ENCODE results near the gene UBE2QL1. TPM values are rescaled to one million over a fixed set of nuclear protein-coding genes. Genes with fewer than 3 reads are reported as not detected.
A peak's percentile ranks its signal among the peaks of the same experiment; 100 is the strongest.

The UBE2QL1 gene
- total and polyA plus RNA-seq, 2 of the 8 experiments (the other 6 are each of a cell fraction or from before 2014, with no cell fraction given): 0.43 to 0.65 TPM

DNA sequence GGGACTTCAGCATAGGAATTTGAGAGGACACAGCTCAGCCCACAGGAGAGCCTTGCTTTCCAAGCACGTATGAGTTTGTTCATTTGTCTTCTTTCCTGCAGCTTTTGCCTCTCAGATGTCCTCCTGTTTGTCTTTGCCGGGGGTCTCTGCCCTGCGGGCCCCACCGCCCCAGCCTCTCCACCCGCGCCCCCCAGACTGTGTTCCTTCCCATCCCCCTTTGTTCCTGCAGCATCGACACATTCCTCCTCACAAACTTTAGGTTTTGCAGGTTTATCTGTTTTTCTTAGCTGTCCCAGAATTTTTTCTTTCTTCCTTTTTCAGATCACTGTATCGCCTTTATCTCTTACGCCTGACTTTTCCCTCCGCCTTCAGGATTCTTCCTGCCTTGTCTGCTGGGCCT lies 18.9 kb downstream of the UBE2QL1 start:
- 74% methylated on average over 9 of the region's 10 CpGs; no CpG with 5 or more reads in 1 of the 2 experiments for WGBS, 2 experiments (ENCODE audit: extremely low coverage in 1 of 2, insufficient coverage in 1 of 2, insufficient read length in 1 of 2, insufficient replicate concordance in 2 of 2, low coverage in 1 of 2, low lambda C conversion rate in 2 of 2, missing lambda C conversion rate in 1 of 2)

More for the DNA sequence above, 18.9 kb downstream of the UBE2QL1 start:
- no peak overlapping the region for H2BK12ac ChIP-seq (ENCODE audit: low read depth, low read length)
- H2BK20ac ChIP-seq (ENCODE audit: low read length): no peak overlapping the region
- H3K9me3 ChIP-seq (ENCODE audit: insufficient read depth in 2 of 2, low read depth in 1 of 2, low read length in 1 of 2): 0 out of 4 replicates have a peak, but pooled peaks cover 0 to 3% of the 10 kb centered on the region in 2 experiments
- no peak overlapping the region for H3K18ac ChIP-seq (ENCODE audit: extremely low read depth, low read length)
- no peak overlapping the region for H3K56ac ChIP-seq (replicated peaks; ENCODE audit: insufficient read length, low read depth, low read length)
- FAIRE-seq (no peak), DNase-seq (ENCODE audit: low read depth in 1 of 2, low spot score in 2 of 2) (no peak)
- no peak overlapping the region for H4K8ac ChIP-seq (ENCODE audit: extremely low read depth, insufficient read depth, low read length)
- no peaks in the 10 kb centered on the region; the same call in 1 of the 2 replicates for H3K79me1 ChIP-seq (ENCODE audit: low read depth, low read length)
- peak overlapping the region; percentile 27 to 54; a peak in 3 of 4 replicates for H3K4me2 ChIP-seq (ENCODE audit: insufficient read depth in 1 of 2, low read depth in 2 of 2, low read length in 2 of 2)
- no peak overlapping the region for H3K4ac ChIP-seq (replicated peaks; ENCODE audit: insufficient read length, low read depth, low read length)
- no peaks in the 10 kb centered on the region for H3K23me2 ChIP-seq (ENCODE audit: low read depth, low read length)
- no peaks in the 10 kb centered on the region for H3K36me3 ChIP-seq (ENCODE audit: control insufficient read depth in 2 of 4, insufficient read depth in 4 of 4, low read length in 3 of 4)
- no peak for TF ChIP-seq HDAC6 (IDR thresholded peaks at IDR 0.05; ENCODE audit: low read depth, low read length)
- no peak for TF ChIP-seq EZH2 (IDR thresholded peaks at IDR 0.05; ENCODE audit: low read depth, low read length, severe bottlenecking)
- no peak for TF ChIP-seq RNF2 (IDR thresholded peaks at IDR 0.05; ENCODE audit: borderline replicate concordance, low read depth, low read length, missing control alignments, poor library complexity, severe bottlenecking)
- TF ChIP-seq TAF7 (optimal IDR thresholded peaks at IDR 0.05; ENCODE audit: borderline replicate concordance, low read depth, low read length): no peak
- TF ChIP-seq CEBPB (IDR thresholded peaks at IDR 0.05; ENCODE audit: low read depth, low read length): no peak
- no peak for TF ChIP-seq RAD21 (IDR thresholded peaks at IDR 0.05 in 1 of 2, conservative IDR thresholded peaks at IDR 0.05 in 1 of 2; ENCODE audit: low read depth in 2 of 2, low read length in 2 of 2)
- TF ChIP-seq, protein P1, sequence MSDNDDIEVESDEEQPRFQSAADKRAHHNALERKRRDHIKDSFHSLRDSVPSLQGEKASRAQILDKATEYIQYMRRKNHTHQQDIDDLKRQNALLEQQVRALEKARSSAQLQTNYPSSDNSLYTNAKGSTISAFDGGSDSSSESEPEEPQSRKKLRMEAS (IDR thresholded peaks at IDR 0.05): no peak
- no peak for TF ChIP-seq KDM1A (IDR thresholded peaks at IDR 0.05; ENCODE audit: borderline replicate concordance, low read length)
- TF ChIP-seq CHD1 (IDR thresholded peaks at IDR 0.05; ENCODE audit: low read depth, low read length): no peak
- TF ChIP-seq POLR2A (IDR thresholded peaks at IDR 0.05; ENCODE audit: control extremely low read depth in 1 of 2, low read depth in 2 of 2, low read length in 2 of 2): no peak
- TF ChIP-seq TAF1 (IDR thresholded peaks at IDR 0.05; ENCODE audit: low read depth, low read length): no peak
- peaks cover 0 to 3% (median 0%) of the 10 kb centered on the region in 4 experiments; a peak in 1 of 7 replicates for H3K27me3 ChIP-seq (replicated peaks in 1 of 4; ENCODE audit: control insufficient read depth in 3 of 4, extremely low read depth in 1 of 4, insufficient read depth in 3 of 4, low read length in 3 of 4)
- H3K9ac ChIP-seq (replicated peaks in 1 of 4; ENCODE audit: extremely low read depth in 1 of 4, low read depth in 3 of 4, low read length in 3 of 4): 0 out of 7 replicates have a peak overlapping the region, but pooled peaks of 1 of the 4 experiments have one; percentile 21
- H4K20me1 ChIP-seq (replicated peaks in 1 of 2; ENCODE audit: control insufficient read depth in 1 of 2, insufficient read depth in 2 of 2, low read length in 2 of 2): no peaks in the 10 kb centered on the region
- H3K14ac ChIP-seq (ENCODE audit: insufficient read length): no peak overlapping the region
- ChIA-PET CTCF (ENCODE audit: partially characterized antibody) (no interaction called here), POLR2A (ENCODE audit: partially characterized antibody) (no interaction called here)
- H4K5ac ChIP-seq (ENCODE audit: insufficient read length, low read depth, low read length): no peak overlapping the region
- H3K27ac ChIP-seq (ENCODE audit: low read depth, low read length): no peak overlapping the region
- no peak overlapping the region for H4K91ac ChIP-seq (replicated peaks; ENCODE audit: insufficient read length, low read length)
- no peak overlapping the region for H3K4me3 ChIP-seq (ENCODE audit: extremely low read depth in 1 of 4, insufficient read depth in 2 of 4, low read depth in 3 of 4, low read length in 4 of 4)
- no peak overlapping the region for H2BK120ac ChIP-seq (replicated peaks; ENCODE audit: low read depth, low read length)
- no peak overlapping the region for H2BK5ac ChIP-seq (ENCODE audit: low read depth, low read length)
- 0 out of 2 replicates have a peak overlapping the region, but pooled peaks have one; percentile 73 for H2AFZ ChIP-seq (ENCODE audit: low read length)
- no peaks in the 10 kb centered on the region for H3K79me2 ChIP-seq (ENCODE audit: control insufficient read depth in 1 of 2, insufficient read depth in 2 of 2, low read length in 2 of 2)
- H2BK15ac ChIP-seq (ENCODE audit: low read length): no peak overlapping the region
- H3K4me1 ChIP-seq (replicated peaks in 1 of 4; ENCODE audit: control insufficient read depth in 3 of 4, insufficient read depth in 4 of 4, low read length in 3 of 4): peaks cover 0 to 13% (median 6%) of the 10 kb centered on the region in 4 experiments
- H3K23ac ChIP-seq (ENCODE audit: insufficient read length): no peak overlapping the region
- no peak overlapping the region for H2AK5ac ChIP-seq (ENCODE audit: low read depth, low read length)

Measured in H1 (cell line).